DOHH2 (cell line): ENCODE measurements around the gene SRY.

ENCODE experiments used
- CTCF ChIP-seq: fragments of 200-600 bp; sonication (generic); IDR thresholded peaks from one replicate; pipeline ENCODE4 v1.5.1; 2014; ENCODE audit warnings: antibody characterized with exemption, mild to moderate bottlenecking, low read depth, low read length; ENCODE audit not compliant: poor library complexity, severe bottlenecking
- EZH2phosphoT487 ChIP-seq: fragments of 200-600 bp; sonication (generic); IDR thresholded peaks from 2 replicates; pipeline ENCODE4 v1.6.1; 2017; ENCODE audit warnings: borderline replicate concordance, mild to moderate bottlenecking, antibody characterized with exemption, low read length, moderate library complexity, mixed read lengths

GRCh38 chrY:2797991-2798390, 10.5 kb upstream of the SRY start:
- TF ChIP-seq CTCF (no peak), EZH2phosphoT487 (no peak)
